Activated CD4-positive, alpha-beta T cell treated with anti-CD3 and anti-CD28 coated beads, Interleukin-10, Interleukin-2, amounts not matched to agents 100 ng/mL and 50 ng/mL, durations not matched to agents 16 hours and 8 hours (primary cell): ENCODE results near the gene PXDN.
"Not testable (repeated sequence)": the region's sequence is repeated elsewhere in the genome, so short reads cannot be mapped to it uniquely, and the experiment has no call there.

Experiments used
- DNase-seq: peaks from one replicate; pipeline ENCODE4 v3.0.0-alpha.2; 2020

PXDN gene

DNA sequence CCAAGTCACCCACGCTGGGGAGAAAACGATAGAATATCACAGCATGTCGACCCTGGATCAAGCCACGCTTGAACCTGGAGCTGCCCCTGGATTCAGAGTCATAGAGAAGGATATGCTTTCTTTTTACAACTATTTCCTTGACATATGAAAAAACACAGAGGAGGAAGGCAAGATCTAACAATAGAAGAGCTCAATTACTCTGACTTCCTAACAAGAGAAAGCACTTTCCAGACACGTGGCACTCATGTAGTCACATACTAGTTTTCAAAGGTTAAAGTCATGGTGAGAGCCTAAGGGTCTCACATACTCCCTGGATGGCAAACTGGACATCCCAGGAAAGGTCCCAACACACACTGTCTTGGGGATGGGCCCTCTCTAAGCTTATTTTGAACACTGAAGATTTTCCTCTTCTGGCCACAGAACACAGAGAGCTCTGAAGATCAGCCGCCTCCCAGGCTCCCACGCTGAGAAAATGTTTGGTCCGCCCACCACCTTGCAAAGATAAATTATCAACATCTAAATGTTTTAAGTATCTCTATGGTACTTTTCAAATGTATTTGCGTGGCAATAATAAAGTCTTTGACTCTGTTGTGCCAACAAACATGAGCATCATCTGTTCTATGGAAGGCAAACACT, 4.9 kb downstream of the PXDN start:
- no peak for DNase-seq

DNA sequence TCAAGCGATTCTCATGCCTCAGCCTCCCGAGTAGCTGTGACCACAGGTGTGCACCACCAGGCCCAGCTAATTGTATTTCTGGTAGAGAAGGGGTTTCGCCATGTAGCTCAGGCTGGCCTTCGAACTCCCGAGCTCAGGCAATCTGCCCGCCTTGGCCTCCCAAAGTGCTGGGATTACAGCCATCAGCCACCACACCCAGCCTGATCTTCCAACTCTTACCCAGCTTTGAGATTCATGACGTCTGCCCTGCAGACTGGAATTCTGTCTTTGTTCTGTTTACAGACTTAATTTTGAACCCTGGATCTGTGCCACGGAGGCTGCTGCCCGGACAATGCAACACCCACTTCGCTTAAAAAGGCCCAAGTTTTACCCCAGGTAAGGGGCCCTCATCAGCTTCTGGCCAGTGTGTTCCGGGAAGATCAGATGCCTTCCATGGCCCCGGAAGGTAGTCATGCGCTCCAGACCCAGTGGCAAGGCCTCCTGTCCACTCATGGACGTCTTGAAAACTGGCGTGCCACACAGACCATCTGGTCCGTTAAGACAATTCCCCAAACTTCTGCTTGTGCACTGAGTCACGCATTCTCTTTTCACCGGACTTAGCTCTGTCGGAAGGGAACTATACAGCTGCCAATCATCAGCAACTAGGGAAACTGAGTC, 5.5 kb downstream of the PXDN start:
- no peak for DNase-seq

DNA sequence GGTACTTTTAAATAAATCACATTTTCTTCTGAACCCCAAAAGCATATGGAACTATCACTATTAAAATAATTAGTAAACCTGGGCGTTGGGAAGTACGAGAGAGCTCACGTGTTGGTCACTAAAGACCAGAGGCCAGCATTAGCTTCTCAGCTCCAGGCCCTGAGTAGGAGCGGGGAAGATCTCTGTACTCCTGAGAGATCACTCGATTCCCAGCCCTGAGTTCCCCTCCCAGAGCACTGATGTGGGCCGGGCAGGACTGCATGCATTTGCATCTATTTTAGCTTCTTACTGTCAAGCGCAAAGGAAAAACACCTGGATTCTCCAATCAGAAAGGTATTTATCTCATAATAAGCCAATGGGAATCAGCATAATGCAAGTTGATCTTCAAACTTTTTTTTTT, 6.2 kb downstream of the PXDN start:
- no peak for DNase-seq

DNA sequence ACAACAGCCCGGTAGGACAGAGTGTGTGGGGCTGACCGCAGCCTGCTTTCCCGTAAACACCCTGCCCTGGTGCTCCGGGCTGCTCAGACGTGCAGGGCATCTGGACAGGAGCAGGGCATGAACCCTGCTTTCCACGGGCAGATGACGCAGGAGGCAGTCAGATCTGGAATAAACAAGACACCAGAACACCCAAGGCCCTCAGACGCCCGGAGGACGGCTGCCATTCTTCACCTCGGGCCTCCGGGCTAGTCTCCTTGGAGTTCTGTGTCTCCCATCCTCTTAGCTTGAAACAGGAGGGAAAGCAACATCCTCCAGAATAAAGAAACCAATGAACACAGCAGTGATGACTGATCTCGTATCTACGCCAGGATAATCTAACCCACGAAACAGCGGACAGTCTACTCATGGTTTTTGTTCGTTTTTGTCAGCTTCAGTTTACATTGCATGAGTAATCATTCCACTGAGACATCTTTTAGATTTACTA, 7.3 kb downstream of the PXDN start:
- DNase-seq = no peak

DNA sequence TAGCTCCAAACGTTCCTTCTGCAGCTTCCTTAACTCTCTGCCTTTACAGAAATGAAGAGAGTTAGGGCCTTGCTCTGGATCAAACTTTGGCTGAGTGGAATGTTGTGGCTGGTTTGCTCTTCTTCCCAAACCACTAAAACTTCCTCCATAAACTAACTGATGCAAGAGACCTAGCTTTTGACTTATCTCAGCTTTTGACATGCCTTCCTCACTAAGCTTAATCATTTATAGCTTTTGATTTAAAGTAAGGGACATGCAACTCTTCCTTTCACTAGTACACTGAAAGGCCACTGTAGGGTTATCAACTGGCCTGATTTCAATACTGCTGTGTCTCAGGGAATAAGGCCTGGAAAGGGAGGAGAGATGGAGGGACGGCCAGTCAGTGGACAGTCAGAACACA, 8.3 kb downstream of the PXDN start:
- DNase-seq = no peak

DNA sequence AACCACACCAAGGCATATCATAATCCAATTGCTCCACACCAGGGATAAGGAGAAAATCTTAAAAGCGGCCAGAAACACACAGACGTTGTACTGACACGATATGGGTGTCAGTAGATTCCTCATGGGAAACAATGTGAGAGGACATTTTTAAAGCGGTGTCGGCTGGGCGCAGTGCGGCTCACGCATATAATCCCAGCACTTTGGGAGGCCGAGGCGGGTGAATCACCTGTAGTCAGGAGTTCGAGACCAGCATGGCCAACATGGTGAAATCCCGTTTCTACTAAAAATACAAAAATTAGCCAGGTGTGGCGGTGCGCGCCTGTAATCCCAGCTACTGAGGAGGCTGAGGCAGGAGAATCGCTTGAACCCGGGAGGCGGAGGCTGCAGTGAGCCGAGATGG, 11.0 kb downstream of the PXDN start:
- not testable (repeated sequence) for DNase-seq

DNA sequence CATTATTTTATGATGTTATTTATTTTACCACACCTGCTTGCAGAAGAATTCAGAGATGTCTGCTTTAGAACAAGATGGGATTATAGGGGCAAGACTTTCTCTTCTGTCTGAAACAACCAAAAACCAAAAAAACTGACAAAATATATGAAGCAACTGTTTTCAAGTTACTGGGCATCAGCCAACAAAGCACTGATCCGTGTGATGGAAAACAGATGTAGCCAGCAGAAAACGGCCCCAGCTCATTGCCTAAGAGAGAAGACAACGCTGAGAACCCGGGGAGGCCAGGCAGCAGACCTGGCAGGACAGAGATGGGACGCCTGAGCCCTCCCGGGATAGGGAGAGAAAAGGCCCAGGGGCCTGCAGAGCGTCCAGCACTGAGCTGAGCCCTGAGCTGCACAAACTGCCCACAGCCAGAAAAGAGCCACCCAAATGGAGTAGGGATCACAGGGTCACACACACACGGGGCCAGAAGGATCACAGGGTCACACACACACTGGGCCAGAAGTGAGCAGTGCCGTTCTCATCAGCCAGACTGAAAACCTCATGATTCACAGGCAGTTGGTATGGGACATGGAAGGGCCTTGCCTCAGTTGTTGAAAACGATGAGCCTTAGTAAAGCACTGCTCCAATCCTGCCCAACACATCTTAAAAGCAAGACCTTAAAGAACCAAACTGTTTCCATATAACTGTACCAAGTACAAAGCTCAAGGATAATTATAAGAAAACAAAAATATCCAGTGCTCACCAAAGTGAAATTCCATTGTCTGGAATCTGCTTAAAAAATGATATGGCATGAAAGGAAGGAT, 12.1 kb downstream of the PXDN start:
- DNase-seq = no peak

DNA sequence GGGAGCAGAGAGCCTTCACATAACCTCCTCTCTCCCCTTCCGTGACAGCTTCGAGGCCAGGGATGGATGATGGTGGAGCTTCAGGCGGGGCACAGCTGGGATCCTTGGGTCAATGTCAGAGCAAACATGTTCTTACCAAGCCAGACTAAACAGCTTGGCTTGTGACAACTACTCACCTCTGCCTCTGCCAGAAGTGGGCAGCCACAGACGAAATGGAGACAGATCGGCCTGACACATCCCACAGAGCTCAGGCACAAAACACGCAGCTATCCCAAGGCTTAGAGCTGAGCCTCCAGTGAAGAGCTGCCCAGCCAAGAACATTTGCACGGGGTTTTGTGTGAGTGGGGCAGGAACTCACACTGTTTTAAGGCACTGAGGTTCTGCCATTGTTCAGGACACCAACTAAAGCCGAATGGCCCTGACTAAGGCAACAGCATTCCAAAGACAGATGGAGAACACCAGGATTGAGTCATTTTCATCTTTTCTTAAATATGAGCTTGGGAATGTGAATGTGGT, 12.8 kb downstream of the PXDN start:
- no peak for DNase-seq

DNA sequence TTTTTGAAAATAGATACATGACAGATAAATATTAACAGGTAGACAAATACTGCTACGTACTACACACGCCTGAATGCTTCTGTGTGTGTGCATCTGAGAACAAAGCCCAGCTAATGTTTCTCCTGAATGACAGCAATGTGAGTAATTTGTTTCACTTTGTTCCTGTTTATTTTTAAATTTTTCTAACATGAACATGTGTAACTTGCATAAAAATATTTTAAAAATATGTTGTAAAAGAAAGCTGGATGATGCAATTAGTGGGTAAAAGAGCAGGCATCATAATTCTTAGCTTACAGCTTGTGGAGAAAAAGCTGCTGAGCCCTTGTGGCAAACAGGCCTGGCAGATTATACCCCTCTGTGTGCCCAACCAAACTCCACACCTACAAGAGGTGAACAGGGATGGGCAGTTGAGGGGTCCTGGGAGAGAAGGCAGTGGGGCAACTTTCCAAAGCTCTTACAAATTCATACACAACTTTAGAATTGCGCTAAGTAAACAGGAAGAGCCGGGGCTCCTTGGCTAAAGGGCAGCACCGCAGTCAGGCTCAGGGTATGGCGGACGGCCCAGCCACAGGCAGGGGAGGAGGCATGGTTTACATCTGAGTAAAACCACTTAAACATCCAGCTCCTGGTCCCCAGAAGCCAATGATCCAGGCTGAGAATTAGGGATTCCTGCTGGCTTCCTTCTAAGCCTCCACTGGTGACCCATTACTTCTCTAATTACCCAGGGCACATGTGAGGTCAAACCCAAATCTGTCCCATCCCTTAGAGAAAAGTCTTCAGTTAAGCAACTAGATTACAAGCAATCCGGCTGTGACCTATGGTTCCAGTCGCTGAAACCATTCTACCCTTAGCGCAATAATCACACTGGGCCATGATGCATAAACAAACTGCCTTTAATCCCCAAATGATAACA, 14.0 kb downstream of the PXDN start:
- DNase-seq = no peak

DNA sequence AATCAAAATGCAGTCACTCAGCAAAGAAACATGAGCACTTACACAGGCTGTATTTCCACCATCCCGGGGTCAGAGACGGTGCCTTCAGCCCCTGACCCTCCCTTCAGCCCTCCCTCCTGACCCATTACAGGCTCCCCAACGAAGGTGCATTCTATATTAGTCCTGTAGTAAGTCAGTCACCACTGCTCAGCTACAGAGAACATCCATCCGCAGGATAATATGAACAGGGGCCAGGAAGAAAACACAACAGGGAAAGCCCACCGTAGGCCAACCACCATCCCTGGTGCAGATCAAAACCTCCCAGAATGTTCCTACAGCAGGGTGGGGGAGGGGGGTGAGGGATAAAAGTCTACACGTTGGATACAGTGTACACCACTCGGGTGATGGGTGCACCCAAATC, 15.1 kb downstream of the PXDN start:
- DNase-seq = no peak

DNA sequence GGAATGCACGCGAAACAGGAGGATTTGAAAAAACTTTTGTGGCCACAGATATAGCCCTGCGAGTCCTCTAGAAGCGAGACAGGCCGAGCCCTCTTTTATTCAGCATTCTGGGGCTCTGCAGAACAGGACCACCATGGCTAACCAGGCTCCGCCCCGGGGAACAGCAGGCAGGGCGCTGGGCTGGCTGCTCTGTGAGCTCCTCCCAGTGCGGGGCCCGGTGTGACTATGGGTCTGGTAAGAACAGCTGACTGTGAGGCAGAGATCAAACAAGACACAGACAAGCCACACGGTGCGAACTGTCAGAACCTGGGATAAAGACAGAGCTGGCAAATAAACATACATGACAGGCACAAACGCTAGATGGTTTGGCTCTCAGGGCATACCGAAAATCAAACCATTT, 15.5 kb downstream of the PXDN start:
- no peak for DNase-seq

DNA sequence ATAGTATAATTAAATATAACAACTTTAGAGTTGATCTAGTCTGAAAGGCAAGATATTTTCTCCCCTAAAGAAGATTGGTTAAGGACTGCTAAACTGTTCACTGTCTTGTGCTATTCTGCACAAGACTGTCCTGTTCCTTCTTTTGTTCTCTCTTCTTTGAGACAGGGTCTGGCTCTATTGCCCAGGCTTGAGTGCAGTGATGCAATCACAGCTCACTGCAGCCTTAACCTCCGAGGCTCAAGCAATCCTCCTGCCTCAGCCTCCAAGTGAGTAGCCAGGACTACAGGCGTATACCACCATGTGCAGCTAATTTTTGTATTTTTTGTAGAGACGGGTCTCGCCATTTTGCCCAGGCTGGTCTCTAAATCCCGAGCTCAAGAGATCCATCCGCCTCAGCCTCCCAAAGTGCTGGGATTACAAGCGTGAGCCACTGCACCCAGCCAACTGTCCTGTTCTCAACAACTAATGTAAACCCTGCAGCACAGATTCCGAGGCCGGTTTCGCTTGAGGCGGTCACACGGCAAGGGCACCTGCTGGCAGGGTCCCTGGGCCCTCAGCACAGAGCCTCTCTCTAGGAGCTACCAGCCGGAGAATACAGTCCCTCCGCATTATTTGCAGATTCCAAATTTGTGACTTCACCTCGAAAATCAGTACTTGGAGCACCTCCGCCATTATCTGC, 16.4 kb downstream of the PXDN start:
- no peak for DNase-seq

DNA sequence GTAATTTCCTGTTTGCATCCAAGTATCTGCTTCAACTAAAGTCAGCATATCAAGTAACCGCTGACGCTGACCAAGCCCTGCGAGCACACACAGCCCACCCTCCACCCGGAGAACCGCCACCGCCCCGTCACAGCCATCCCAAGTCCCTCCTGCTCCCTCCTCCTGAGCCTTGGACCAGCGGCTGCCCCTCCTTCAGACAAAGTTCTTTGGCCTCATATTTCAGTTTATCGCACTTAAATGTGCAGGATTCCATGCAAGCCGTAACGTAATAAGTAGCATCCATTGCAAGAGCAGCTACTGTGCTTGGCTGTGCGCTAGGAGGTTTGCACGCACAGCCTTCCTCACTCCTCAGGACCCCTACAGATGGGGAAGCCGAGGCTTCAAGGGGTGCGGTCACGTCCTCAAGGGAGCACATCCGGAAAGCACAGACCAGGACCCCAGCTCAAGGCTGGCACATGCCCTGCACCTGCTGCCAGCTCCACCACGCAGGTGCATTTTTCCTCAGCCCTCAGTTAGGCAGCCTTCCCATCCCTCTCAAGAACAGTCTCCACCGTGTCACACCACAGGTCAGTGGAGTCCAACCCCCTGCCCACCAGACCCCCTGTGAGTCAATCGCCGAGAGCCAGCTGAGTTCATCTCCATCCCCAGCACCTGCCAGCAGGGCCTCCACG, 17.1 kb downstream of the PXDN start:
- DNase-seq = no peak

DNA sequence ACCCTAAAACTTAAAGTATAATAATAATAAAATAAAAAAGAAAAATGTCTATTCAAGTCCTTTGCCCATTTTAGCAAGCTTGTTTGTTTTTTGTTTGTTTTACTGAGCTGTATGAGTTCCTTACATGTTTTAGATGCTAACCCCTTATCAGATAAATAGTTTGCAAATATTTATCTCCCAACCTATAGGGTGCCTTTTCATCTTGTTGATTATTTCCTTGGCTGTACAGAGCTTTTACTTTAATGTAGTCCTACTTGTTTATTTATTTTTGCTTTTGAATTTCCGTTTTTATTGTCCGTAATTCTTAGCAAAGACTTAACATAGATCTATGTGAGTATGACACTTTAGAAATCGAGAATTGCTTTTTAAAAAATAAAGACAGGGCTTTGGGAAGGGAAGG, 17.8 kb downstream of the PXDN start:
- DNase-seq = no peak

DNA sequence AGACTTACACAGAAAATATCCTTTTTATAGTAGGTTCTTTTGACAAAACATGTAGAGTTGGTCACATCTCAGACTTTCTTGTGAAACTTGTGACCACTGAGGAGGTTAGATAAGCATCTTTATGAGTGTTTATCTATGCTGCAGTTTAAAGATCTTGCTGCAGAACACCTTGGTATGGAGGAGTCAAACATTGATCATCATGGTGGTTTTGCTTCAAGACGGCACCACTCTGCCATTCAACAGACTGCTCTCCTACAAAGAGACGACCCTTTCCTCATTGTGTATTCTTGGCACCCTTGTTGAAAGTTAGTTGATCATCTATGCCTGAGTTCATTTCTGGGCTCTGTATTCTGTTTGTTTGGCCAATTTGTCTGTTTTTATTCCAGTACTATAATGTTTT, 20.0 kb downstream of the PXDN start:
- not testable (repeated sequence) for DNase-seq

DNA sequence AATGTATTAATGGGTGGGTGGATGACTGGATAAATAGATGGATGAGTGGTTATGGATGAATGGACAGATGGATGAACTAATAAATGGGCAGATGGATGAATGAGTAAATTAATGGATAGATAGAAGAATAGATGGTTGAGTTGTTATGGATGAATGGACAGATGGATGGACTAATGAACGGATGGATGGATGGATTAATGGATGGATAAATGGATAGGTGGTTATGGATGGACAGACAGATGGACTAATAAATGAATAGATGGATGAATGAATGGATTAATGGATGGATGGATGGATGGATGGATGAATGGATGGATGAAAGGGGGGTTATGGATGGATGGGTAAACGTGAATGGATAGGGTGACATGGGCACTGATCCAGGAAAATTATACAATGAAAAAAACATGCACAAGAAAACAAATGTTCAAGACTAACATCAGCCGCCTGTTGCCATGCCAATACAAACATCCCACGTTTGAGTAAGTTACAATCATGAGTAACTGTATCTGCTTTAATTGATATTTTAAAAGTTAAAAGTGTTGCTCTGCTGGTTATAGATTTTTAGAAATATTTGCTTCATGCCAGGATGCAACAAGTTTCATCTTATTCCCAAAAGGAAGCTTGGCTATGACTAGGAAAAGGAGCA, 20.8 kb downstream of the PXDN start:
- no peak for DNase-seq

DNA sequence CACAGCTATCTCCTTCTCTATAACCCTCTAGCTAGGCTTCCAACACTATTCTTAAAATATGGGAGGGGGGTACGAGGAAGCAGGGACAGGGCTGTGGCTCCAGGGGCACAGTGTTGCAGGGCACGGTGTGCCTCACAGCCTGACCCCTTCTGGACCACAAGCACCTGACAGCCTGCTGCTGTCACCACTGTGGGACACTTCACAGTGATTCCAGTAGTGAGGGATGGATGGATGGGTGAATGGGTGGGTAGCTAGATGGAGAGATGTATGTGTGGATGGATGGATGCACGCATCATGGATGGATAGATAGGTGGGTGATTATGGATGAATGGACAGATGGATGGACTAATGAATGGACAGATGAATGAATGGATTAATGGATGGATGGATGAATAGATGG, 21.6 kb downstream of the PXDN start:
- no peak for DNase-seq

DNA sequence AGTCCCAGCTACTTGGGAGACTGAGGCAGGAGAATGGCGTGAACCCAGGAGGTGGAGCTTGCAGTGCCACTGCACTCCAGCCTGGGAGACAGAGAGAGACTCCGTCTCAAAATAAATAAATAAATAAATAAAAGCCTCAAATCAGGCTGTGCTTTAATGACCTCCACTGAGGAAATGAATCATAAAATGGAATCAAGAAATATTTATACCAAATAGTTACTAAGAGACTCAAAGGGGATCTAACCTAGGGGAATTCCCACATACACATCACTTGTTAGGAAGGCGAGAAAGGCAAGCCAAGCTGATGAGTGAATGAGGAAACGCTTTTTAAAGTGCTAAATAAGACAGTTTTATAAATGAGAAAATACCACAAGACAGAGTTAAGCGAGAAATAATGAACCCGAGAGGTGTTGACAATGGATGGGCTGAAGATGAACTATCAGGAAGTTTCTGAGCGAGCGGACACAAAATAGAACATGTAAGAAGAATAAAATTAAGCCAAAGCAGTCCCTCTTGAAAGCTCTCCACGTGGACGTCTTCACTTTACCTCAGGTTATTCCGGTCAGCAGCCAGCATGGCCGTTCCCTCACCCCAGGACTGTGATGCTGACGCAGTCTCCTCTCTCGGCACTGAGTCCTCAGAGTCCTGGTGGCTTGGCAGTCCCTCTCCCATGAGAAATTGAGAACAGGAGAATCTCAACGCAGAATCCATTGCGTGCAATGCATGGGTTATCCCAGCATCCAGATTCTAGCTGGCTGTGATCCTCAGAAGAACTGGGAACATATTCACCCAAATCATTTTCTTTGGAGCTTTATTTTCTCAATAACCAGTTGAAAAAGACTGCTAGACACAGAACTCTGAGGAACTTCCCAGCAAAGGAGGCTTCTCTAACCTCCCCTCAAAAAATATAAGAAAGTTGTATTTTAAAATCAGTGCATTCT, 22.3 kb downstream of the PXDN start:
- no peak for DNase-seq

DNA sequence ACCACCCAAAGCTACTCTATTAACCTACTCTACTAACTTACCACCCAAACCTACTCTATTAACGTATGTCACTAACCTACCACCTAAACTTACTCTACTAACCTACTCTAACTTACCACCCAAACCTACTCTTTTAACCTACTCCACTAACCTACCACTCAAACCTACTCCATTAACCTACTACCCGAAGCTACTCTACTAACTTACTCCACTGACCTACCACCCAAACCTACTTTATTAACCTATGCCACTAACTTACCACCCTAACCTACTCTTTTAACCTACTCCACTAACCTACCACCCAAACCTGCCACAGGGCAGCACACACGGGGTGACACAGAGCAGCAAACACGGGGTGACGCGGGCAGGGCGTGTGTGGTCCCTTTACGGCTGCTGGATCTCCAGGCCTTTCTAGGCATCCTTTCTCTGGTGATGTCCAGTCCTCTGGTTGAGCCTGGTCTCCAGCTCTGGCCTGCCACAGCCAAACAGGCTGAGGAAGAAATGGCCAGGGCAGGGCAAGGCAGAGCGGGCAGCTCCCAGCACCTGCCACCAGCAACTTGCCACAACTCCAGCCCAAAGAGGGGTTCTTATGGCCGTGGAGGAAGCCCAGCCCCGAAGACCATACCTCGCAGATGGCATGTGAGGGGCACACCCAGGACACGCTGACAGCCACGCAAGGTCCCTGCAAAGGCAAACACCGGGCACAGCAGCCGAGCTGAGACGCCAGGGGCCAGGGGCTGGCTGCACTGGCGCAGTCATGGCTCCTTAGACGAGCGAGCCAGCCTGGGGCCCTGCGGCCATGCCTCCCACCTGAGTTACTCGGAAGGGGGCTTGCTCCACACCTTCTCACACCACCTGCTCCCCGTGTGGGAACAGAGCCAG, 25.7 kb downstream of the PXDN start:
- DNase-seq = no peak
